Stimulated activated CD4-positive, alpha-beta T cell treated with anti-CD3 and anti-CD28 coated beads, Interleukin-4, amount 100 ng/mL, for 1 hour (primary cell): Measurements from ENCODE around the gene NTF3.

ENCODE experiments used
- DNase-seq: peaks from one replicate; pipeline ENCODE4 v3.0.0-alpha.2; 2020

Gene NTF3

GRCh38 chr12:5432011-5432400 lies at the start of gene NTF3:
NTF3 (plus strand) TSS chr12:5432108; CDS start chr12:5432325, 217 bp downstream.
- no peak for DNase-seq

- DNase-seq = no peak
Observed at GRCh38 chr12:5384015-5384414, 47.9 kb upstream of the NTF3 start.

GRCh38 chr12:5388581-5389535 lies 43.0 kb upstream of the NTF3 start:
- no peak for DNase-seq

GRCh38 chr12:5390174-5390799 lies 41.6 kb upstream of the NTF3 start:
- no peak for DNase-seq

- DNase-seq = no peak
Observed at GRCh38 chr12:5391653-5392052, 40.3 kb upstream of the NTF3 start.

GRCh38 chr12:5392961-5393360 lies 38.9 kb upstream of the NTF3 start:
- no peak for DNase-seq

- DNase-seq = no peak
Observed at GRCh38 chr12:5395443-5396271, 36.3 kb upstream of the NTF3 start.

- no peak for DNase-seq
Observed at GRCh38 chr12:5396541-5396940, 35.4 kb upstream of the NTF3 start.

- no peak for DNase-seq
Observed at GRCh38 chr12:5399266-5399665, 32.6 kb upstream of the NTF3 start.

- no peak for DNase-seq
Observed at GRCh38 chr12:5402009-5402935, 29.6 kb upstream of the NTF3 start.

GRCh38 chr12:5403411-5403810 lies 28.5 kb upstream of the NTF3 start:
- no peak for DNase-seq

- no peak for DNase-seq
Observed at GRCh38 chr12:5407034-5407856, 24.7 kb upstream of the NTF3 start.

- DNase-seq = no peak
Observed at GRCh38 chr12:5409619-5410018, 22.3 kb upstream of the NTF3 start.

GRCh38 chr12:5416571-5416970 lies 15.3 kb upstream of the NTF3 start:
- DNase-seq = no peak

GRCh38 chr12:5417500-5417899 lies 14.4 kb upstream of the NTF3 start:
- no peak for DNase-seq

GRCh38 chr12:5428332-5429221 lies 3.3 kb upstream of the NTF3 start:
- DNase-seq = no peak

- no peak for DNase-seq
Observed at GRCh38 chr12:5429741-5430557, 2.0 kb upstream of the NTF3 start.

- no peak for DNase-seq
Observed at GRCh38 chr12:5430641-5431603, 986 bp upstream of the NTF3 start.
